ENCODE measurements around the gene IL17C.

Gene IL17C

DNA sequence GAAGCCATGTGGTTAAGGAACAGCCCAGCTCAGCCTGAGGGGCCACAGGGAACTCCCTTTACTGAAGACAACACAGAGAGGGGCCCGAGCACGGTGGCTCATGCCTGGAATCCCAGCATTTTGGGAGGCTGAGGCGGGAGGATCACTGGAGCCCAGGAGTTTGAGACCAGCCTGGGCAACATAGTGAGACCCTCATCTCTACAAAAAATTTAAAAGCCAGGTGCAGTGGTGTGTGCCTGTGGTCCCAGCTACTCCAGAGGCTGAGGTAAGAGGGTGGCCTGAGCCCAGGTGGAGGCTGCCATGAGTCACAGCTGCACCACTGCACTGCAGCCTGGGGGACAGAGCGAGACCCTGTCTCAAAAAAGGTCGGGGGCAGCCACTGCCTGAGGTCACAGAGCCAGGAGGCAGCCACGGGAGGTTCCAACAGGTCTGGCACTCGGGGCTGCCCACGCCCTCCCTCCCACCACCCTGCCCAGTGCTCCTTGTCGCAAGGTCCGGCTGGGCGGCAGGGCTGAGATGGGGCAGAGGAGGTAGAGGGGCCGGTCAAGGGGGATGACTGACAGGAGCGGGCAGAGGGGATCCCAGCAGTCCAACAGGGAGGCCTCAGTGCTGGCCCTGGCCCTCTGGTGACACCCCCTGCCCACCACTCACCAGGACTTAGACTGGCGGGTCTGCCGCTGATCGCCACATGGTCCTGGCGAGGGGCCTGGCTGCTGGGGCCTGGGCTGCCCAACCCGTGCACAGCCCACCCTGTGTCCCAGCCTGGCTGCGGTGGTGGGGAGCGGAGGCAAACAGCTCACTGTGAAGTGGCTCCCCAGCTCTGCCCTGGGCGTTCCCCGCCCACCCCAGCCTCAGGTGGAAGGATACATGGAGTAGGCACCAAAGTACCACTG is 9.1 kb downstream of the IL17C start:
- DNase-seq = no peak

DNA sequence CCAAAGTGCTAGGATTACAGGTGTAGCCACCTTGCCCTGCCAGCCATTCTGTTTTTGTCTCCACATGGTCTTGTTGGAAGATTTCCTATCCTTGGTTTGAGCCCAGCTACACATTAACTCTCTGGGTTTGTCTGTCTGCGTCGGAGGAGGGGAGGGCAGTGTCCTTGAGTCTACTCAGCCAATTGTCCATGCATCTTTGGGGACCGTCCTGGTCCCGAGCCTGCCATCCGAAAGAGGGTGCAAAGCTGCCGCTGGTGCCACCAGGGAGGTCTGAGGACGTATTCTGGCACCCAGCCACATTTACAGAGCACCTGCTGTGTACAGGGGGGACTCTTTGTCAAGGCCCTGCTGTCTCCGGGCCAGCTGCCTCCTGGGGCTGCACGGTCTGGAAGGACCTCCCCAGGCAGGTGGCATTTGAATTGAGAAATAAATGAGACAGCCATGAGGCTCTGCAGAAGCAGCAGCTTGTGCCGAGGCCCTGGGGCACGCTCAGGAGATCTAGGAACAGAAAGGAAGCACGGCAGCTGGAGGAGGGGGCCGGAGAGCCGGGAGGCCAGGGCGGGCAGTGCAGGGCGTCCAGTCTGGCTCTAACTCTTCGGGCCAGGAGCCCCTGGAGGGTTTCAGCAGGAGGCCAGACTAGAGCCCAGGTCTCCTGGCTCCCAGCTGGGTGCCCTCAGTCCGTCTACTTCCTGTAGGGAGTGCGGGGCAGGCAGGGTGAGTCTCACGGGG is 11.0 kb downstream of the IL17C start:
- DNase-seq = no peak

- peak in 5 of 6 experiments; percentile 21 to 69 (median 43) for DNase-seq
These were observed 11.8 kb downstream of the IL17C start for GRCh38 chr16:88649924-88650748.

DNA sequence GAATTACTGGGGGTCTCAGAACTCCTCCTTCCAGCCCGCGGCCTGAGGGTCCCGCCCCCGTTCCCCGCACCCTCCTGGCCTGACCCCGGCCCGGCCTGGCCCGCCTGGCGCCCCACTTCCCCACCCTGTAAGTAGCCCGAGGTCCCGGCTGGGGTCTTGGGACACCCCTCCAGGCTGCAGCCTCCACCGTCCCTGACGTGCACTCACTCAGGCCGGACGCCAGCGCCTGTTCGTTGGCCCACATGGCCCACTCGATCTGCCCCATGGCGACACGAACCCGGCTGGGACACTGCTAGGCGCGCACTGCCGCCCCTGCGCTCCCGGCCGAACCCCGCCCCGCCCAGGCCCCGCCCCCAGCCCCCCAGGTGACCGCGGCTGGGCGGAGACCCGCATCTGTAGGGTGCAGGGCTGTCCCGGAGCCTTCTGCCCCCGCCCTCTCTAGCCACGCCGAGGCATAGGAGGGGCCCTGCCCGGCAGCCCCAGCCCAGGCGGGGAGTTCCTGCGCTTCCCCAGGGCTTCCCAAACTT is 12.4 kb downstream of the IL17C start, which contains the start of gene CYBA:
CYBA (minus strand) TSS at position 305 of the 527 bp plus-strand sequence; CDS start at position 265, 40 bp downstream.
- DNase-seq = peak; percentile 50 to 71 (median 66)

GRCh38 chr16:88651276-88651988 is 13.1 kb downstream of the IL17C start:
- peak; percentile 28 to 72 (median 62) for DNase-seq

GRCh38 chr16:88651989-88652761 is 13.8 kb downstream of the IL17C start:
- no peak for DNase-seq

DNA sequence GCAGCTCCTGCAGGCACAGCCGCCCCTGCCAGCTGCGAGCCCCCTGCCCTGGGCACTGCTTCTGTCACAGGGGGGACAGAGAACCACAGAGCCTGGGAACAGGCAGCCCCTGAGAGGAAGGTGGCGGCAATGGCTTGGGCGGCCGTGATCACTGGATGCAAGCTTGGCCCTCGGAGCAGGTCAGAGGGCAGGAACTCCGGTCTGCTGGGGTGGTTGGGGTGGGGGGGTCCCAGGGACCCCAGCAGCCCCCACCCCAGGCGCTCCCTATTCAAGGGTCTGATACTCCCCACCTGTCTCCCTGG is 14.3 kb downstream of the IL17C start:
- no peak for DNase-seq

- DNase-seq = no peak
These were observed 14.7 kb downstream of the IL17C start for GRCh38 chr16:88653101-88653500.

DNA sequence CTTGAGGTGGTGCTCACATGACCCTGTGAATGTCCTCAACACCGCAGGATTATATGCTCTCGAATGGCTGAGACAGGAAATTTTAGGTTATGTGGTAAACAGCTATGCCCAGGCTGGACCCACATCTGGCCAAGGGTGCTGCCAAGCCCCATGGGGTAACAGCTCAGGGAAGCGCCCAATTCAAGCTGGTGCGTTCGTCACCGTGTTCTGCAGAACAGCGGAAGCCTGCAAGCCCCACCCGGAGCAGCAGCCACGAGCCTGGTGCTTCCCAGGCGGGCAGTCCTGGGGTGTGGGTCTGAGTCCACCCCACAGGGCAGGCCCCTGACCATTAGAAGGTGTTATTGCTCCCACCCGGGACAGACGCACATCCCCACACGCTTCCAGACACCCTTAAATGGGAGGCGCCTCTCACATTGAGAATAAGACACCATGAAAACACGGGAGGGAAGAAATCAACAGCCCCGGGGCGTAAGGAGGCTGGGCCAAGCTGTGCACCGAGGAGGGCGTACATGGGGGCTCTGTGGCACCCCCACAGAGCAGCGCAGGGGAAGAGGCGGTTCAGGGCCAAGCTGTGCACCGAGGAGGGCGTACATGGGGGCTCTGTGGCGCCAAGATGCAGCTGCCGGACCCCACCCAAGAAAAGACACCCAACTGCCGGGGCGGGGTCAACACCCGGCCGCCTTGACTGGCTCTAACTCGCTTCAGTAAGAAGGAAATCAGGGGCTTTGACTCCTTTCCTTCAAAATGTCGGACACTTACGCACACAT is 15.4 kb downstream of the IL17C start:
- no peak for DNase-seq

- DNase-seq = no peak
These were observed 16.1 kb downstream of the IL17C start for GRCh38 chr16:88654363-88655052.

GRCh38 chr16:88655053-88655732 is 16.8 kb downstream of the IL17C start:
- DNase-seq = no peak

- DNase-seq = no peak
These were observed 17.4 kb downstream of the IL17C start for GRCh38 chr16:88655733-88656281.

DNA sequence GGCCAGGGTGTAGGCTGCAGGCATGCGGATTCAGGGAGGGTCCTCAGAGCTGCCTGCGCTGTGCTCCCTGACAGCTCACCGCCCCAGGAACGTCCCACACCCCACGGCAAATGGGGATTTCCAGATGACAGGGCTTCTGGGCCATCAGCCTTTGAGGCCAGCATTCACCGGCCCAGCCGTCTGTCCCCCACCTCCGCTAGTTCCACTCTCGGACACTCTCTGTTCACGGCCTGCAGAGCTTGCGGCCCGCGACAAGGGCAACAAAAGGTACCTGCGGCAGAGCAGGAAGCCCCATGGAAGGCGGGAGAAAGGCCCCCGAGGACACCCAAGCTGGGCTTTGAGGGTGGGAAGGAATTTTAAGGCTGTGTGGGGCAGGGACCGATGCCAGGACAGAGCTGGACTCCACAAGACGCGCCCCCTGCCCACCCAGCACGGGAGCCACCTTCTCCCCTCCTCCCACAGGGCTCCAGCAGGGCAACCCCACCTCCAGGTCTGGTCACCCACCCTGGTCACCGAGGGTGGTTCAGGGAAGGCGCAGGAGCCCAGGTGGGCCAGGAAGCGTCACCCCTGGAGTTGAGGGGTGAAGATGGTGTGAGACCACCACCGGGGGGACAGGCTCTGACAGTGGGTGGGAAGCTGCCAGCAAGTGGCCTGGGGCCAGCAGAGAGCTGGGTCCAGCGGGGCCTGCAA is 18.1 kb downstream of the IL17C start:
- no peak for DNase-seq

DNA sequence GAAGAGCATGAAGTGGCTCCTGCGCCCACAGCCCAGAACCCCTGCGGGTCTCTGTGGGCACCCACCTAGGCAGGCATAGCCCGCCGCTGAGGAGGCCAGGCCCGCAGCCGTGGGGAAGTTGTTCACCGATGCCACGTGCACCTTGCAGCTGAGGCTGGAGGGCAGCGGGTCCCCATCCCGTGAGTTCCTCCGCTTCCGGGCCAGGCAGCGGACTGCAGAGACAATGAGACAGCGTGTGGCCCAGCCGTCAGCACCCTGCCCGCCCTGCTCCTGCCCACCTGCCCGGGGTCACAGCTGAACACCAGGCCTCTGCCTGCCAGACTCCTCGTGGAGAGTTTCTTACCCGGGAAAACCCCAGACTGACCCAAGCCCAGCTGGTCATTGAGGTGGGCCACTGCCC is 19.0 kb downstream of the IL17C start:
- no peak for DNase-seq

GRCh38 chr16:88658714-88659113 is 20.3 kb downstream of the IL17C start:
- no peak for DNase-seq

DNA sequence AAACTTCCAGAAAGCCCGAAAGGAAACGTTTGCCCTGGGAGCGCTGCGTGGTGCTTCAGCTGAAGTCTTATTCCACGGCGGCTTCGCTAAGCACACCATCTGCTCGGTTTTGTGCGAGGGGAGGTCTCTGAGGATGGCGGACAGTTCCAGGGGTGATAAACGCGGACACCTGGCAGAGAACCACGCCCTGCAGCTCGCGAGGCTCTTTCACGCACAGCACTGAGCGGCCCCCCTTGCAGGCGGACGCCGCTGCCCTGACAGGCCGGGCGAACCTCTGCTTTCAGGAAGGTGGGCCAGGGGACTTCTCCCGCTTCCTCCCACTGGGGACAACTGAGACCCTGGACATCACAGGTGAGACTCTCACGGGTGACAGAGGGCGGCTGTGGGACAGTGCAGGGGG is 20.8 kb downstream of the IL17C start:
- DNase-seq = no peak

- no peak for DNase-seq
These were observed 23.1 kb downstream of the IL17C start for GRCh38 chr16:88661468-88661867.

GRCh38 chr16:88662222-88662842 is 24.0 kb downstream of the IL17C start:
- DNase-seq = no peak

Data from stimulated activated naive CD4-positive, alpha-beta T cell (primary cell).